Sigmoid colon (tissue), 7 donors: ENCODE measurements around the gene PEX6. TPM values are rescaled to one million over a fixed set of nuclear protein-coding genes. Genes with fewer than 3 reads are reported as not detected.

Source experiments
- DNase-seq: peaks from one replicate; pipeline ENCODE4 v3.0.0-alpha.2; 2019
- H3K27ac ChIP-seq, 4 donors: fragments of 200-600 bp; sonication (generic); one replicate each; pipeline ENCODE4 v1.5.1; 2016 to 2019; ENCODE audit warnings: mild to moderate bottlenecking in 1 of 4
- H3K27me3 ChIP-seq, 3 donors: fragments of 200-600 bp; sonication (generic); one replicate each; pipeline ENCODE4 v1.5.1; 2019; ENCODE audit warnings: mild to moderate bottlenecking in 1 of 3
- H3K36me3 ChIP-seq, 4 donors: fragments of 200-600 bp; sonication (generic); one replicate each; pipeline ENCODE4 v1.5.1; 2016 to 2019
- H3K4me1 ChIP-seq, 4 donors: fragments of 200-600 bp; sonication (generic); one replicate each; pipeline ENCODE4 v1.5.1; 2017 to 2019
- H3K4me3 ChIP-seq, 4 donors: fragments of 200-600 bp; sonication (generic); one replicate each; pipeline ENCODE4 v1.5.1; 2017 to 2019; ENCODE audit warnings: mild to moderate bottlenecking in 2 of 4, moderate library complexity in 1 of 4
- H3K9me3 ChIP-seq, 4 donors: fragments of 200-600 bp in 3 of 4; sonication (generic) in 3 of 4; one replicate each; pipeline versions ENCODE4 v1.5.1 to v1.6.1; 2013 to 2019
- EP300 ChIP-seq, 4 donors: sonication (generic); formaldehyde crosslinking; IDR thresholded peaks; one replicate each; pipeline ENCODE4 v1.6.1; 2017; ENCODE audit warnings: antibody characterized with exemption in 4 of 4
- POLR2A ChIP-seq, 2 donors: fragments of 450-650 bp; IDR thresholded peaks; one replicate each; pipeline ENCODE4 v1.6.1; 2016; ENCODE audit warnings: antibody characterized with exemption in 2 of 2, mild to moderate bottlenecking in 2 of 2, moderate library complexity in 2 of 2
- POLR2AphosphoS5 ChIP-seq, 4 donors: sonication (generic); formaldehyde crosslinking; IDR thresholded peaks; one replicate each; pipeline ENCODE4 v1.6.1; 2017; ENCODE audit warnings: antibody characterized with exemption in 4 of 4
- WGBS, 2 donors: extraction: QIAGEN DNeasy Blood & Tissue Kit; methylation state at CpG; one replicate each; pipeline ENCODE4 v1.1.7; 2013; 5-methylcytosine and 5-hydroxymethylcytosine counted together
- intact Hi-C: fragments of 100-400 bp; cut with DNase I; formaldehyde crosslinking; loops from one replicate; pipeline ENCODE4 v1.15.1; 2023
- polyA plus RNA-seq, 3 donors: library from polyadenylated mRNA; stranded (reverse); fragments of 200-250 nt; gene quantifications; one replicate each; pipeline ENCODE4 v1.2.3, GENCODE V29; 2013
- total RNA-seq, 4 donors: library from RNA; depleted of rRNA; stranded (reverse); fragments of >200 nt; gene quantifications; one replicate each; pipeline ENCODE4 v1.1.0, GENCODE V29; 2016
- TF ChIP-seq, protein P1 (sequence below), 4 experiments: fragments of 450-650 bp in 3 of 4; fragments of 200-600 bp in 1 of 4; IDR thresholded peaks; one replicate each; pipeline ENCODE4 v1.5.1; 2016 to 2019; ENCODE audit warnings: antibody characterized with exemption in 4 of 4, mild to moderate bottlenecking in 3 of 4, moderate library complexity in 2 of 4
- donor health status: healthy with polysubstance abuse.
- donor health status: Bipolar disorder and iron deficiency.
- donor health status: healthy.

Gene PEX6
- total and polyA plus RNA-seq, 7 donors, result 10.2 to 21.5 (median 18.2) TPM

DNA sequence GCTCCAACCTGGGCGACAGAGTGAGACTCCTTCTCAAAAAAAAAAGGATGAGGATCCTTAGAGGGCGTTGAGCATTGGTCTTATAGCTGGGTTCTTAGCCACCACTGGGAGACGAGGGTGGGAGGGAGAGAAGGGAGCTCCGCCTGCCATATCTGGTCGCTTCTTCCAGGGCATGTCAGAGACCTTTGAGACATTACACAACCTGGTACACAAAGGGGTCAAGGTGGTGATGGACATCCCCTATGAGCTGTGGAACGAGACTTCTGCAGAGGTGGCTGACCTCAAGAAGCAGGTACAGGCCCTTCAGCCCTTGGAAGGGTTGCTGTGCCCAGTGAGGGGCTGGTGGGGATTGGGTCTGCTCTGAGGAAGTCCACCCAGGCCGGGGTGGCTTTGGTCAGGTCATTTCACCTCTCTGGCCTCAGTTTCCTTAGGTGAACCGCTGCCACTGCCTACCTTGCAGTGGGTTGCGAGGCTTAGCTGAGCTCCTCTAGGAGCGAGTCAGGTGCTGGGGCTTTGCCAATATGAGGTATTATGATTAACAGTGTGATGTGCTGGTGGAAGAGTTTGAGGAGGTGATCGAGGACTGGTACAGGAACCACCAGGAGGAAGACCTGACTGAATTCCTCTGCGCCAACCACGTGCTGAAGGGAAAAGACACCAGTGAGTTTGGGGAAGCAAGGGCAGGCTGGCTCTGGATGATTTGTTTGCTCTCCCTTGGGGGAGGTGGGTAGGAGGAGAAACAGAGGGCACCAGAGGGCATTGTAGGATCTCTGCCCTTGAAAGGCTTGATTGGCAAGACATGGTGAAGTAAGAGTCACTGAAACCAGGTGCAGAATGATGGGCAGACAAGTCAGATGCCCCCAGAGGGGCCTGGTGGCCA lies 41.2 kb downstream of the PEX6 start:
- Histone ChIP-seq H3K9me3 (no peaks in the 10 kb centered on the region), H3K4me1 (peaks cover 0 to 5% (median 2%) of the 10 kb centered on the region in 4 donors), H3K36me3 (peaks cover 14 to 58% (median 47%) of the 10 kb centered on the region in 4 donors), H3K27ac (no peak overlapping the region), H3K4me3 (no peak overlapping the region), H3K27me3 (no peaks in the 10 kb centered on the region)
- intact Hi-C loops, result no loop called here
- WGBS, 2 donors, result 94% methylated on average over 13 of the region's 13 CpGs
- TF ChIP-seq EP300 (IDR thresholded peaks at IDR 0.05), result no peak
- TF ChIP-seq POLR2A (IDR thresholded peaks at IDR 0.05), result no peak
- TF ChIP-seq, protein P1, sequence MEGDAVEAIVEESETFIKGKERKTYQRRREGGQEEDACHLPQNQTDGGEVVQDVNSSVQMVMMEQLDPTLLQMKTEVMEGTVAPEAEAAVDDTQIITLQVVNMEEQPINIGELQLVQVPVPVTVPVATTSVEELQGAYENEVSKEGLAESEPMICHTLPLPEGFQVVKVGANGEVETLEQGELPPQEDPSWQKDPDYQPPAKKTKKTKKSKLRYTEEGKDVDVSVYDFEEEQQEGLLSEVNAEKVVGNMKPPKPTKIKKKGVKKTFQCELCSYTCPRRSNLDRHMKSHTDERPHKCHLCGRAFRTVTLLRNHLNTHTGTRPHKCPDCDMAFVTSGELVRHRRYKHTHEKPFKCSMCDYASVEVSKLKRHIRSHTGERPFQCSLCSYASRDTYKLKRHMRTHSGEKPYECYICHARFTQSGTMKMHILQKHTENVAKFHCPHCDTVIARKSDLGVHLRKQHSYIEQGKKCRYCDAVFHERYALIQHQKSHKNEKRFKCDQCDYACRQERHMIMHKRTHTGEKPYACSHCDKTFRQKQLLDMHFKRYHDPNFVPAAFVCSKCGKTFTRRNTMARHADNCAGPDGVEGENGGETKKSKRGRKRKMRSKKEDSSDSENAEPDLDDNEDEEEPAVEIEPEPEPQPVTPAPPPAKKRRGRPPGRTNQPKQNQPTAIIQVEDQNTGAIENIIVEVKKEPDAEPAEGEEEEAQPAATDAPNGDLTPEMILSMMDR (IDR thresholded peaks at IDR 0.05), result no peak
- no peak for TF ChIP-seq POLR2AphosphoS5 (IDR thresholded peaks at IDR 0.05)
- no peak for DNase-seq

- no peaks in the 10 kb centered on the region for H3K27me3 ChIP-seq
- 92 to 94% methylated on average over 11 of the region's 11 CpGs for WGBS, 2 donors
- H3K36me3 ChIP-seq, result peaks cover 14 to 58% (median 47%) of the 10 kb centered on the region in 4 donors
- peaks cover 0 to 14% (median 11%) of the 10 kb centered on the region in 4 donors for H3K4me1 ChIP-seq
- intact Hi-C loops, result no loop called here
- no peak for DNase-seq
- no peak overlapping the region for H3K4me3 ChIP-seq
- H3K9me3 ChIP-seq, result no peaks in the 10 kb centered on the region
- no peak overlapping the region for H3K27ac ChIP-seq
- TF ChIP-seq POLR2AphosphoS5 (IDR thresholded peaks at IDR 0.05), result no peak
- TF ChIP-seq POLR2A (IDR thresholded peaks at IDR 0.05), result no peak
- TF ChIP-seq EP300 (IDR thresholded peaks at IDR 0.05), result no peak
- TF ChIP-seq, protein P1 (IDR thresholded peaks at IDR 0.05), result no peak
These were observed 42.6 kb downstream of the PEX6 start for GRCh38 chr6:42936398-42936797.

DNA sequence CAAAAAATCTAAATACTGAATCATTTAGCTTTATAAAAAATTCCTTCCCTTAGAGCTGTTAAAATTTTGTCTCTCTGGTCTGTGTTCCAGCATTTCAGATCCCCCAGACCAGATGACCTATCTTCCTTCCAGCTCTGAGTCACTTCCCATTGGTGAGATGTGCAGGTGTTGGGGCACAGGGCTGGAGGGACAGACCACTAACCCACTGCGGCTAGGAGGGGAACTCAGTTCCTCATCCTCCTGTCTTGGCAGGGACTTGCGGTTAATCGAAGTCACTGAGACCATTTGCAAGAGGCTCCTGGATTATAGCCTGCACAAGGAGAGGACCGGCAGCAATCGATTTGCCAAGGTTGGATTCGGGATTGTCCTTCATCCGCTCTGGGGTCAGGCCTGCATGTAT lies 43.7 kb downstream of the PEX6 start:
- Histone ChIP-seq H3K27me3 (no peaks in the 10 kb centered on the region), H3K36me3 (peaks cover 14 to 58% (median 44%) of the 10 kb centered on the region in 4 donors), H3K4me1 (peaks cover 0 to 25% (median 21%) of the 10 kb centered on the region in 4 donors), H3K27ac (no peak overlapping the region), H3K4me3 (no peak overlapping the region), H3K9me3 (no peaks in the 10 kb centered on the region)
- TF ChIP-seq, protein P1 (IDR thresholded peaks at IDR 0.05), result no peak
- TF ChIP-seq POLR2AphosphoS5 (IDR thresholded peaks at IDR 0.05), result no peak
- no peak for TF ChIP-seq POLR2A (IDR thresholded peaks at IDR 0.05)
- TF ChIP-seq EP300 (IDR thresholded peaks at IDR 0.05), result no peak
- 74 to 91% methylated on average over 7 of the region's 7 CpGs for WGBS, 2 donors
- no peak for DNase-seq
- intact Hi-C loops, result no loop called here

DNA sequence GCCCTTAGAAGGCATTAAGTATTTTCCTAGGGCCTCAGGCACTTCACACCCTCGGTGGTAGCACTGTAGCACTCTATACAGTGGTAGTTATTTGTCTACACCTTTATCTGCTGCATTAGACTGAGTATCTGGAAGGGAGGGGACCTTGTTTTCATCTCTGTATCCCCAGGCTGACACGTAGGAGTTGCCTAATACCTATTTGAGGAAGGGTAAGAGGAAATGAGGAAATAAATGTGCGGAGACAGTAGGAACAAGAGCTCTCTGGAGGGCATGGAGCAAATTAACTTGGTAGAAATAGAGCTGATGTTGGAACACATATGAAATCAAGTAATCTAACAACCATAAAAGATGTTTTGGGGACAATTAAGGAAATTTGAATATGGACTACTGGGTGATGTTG lies 45.8 kb downstream of the PEX6 start:
- H3K36me3 ChIP-seq, result peaks cover 10 to 40% (median 36%) of the 10 kb centered on the region in 4 donors
- no peaks in the 10 kb centered on the region for H3K9me3 ChIP-seq
- no peak for DNase-seq
- TF ChIP-seq EP300 (IDR thresholded peaks at IDR 0.05) (no peak), POLR2AphosphoS5 (IDR thresholded peaks at IDR 0.05) (no peak), POLR2A (IDR thresholded peaks at IDR 0.05) (no peak)
- TF ChIP-seq, protein P1 (IDR thresholded peaks at IDR 0.05), result no peak
- H3K27ac ChIP-seq, result no peak overlapping the region
- H3K27me3 ChIP-seq, result no peaks in the 10 kb centered on the region
- intact Hi-C loops, result loop anchor here (5.0 kb wide), 1 partner anchor 79 kb away; the partner anchor contains the start of genes KLHDC3 and MEA1
- 60 to 61% methylated on average over 3 of the region's 3 CpGs for WGBS, 2 donors
- H3K4me1 ChIP-seq, result peaks cover 0 to 36% (median 29%) of the 10 kb centered on the region in 4 donors
- H3K4me3 ChIP-seq, result no peak overlapping the region
